HL-60/S4 treated with retinoic acid at 250 ng/mL for 4 days and 3 days (cell line): ENCODE measurements around the gene CNTNAP2.
"Not testable (repeated sequence)": the region's sequence is repeated elsewhere in the genome, so short reads cannot be mapped to it uniquely, and the experiment has no call there.

Experiments used
- in situ Hi-C: fragments of 300-500 bp; cut with MboI; formaldehyde crosslinking; loops from 2 replicates; pipeline ENCODE4 v1.7.0; 2022; ENCODE audit warnings: low sequenced_read_pairs

Gene CNTNAP2

GRCh38 chr7:146146831-146147486, 30.4 kb downstream of the CNTNAP2 start:
- in situ Hi-C loops: no loop called here

GRCh38 chr7:146150153-146150552, 33.6 kb downstream of the CNTNAP2 start:
- in situ Hi-C loops: no loop called here

DNA sequence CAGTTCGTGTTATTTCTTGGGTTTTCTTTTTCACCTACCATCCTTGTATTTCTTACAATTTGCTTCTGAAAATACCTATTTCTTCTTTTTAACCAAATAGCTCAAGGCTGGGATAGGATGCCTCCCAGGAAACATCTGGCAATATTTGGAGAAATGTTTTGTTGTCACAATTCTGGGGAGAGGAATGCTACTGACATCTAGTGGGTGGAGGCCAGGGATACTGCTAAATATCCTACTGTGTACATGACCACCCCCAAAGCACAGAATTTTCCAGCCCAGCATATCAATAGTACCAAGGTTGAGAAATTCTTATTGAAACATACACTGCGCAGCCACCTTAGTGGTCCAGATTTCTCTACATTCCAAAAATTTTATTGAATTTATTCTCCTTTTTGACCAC, 55.5 kb downstream of the CNTNAP2 start:
- in situ Hi-C loops: no loop called here

GRCh38 chr7:146175716-146176115, 59.1 kb downstream of the CNTNAP2 start:
- in situ Hi-C loops: no loop called here

- in situ Hi-C loops: no loop called here
These were observed 60.3 kb downstream of the CNTNAP2 start for GRCh38 chr7:146176860-146177259.

GRCh38 chr7:146177301-146177700, 60.7 kb downstream of the CNTNAP2 start:
- in situ Hi-C loops: no loop called here

DNA sequence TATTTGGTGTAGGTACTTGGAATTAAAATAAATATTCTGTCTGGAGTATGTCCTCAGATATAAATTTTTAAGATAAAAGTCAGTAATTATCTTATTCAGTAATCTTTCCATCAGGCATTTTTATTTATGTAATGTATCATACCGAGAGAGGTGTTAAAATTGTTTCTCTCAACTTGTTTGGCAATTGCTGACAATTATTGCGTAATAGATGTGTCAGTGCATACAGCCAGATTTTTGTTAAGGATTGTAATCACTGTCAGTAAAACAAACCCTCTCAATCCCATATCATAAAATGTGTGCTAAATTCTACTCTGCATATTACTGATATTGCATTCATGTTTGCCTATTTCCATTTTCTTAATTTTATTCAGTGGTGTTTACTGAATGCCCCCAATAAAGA, 69.2 kb downstream of the CNTNAP2 start:
- in situ Hi-C loops: no loop called here

- in situ Hi-C loops: not testable (repeated sequence)
These were observed 74.8 kb downstream of the CNTNAP2 start for GRCh38 chr7:146191428-146191827.

DNA sequence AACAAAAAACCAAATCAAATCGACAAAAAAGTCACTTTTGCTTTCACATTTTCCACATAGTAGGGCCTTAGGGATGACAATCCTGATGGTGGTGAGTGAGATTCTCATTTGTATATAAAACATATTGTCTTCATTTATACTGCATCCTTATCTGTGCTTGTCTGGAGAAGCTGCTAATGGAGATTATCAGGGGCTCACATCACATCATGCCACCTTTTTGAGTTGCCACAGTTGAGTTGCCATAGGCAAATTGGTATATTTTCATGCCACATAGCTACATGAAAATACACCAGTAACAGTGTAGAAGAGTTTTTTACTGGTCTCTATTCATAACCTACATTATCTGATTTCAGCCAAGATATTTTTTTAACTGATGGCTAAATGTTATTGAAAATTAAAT, 85.3 kb downstream of the CNTNAP2 start:
- in situ Hi-C loops: no loop called here

- in situ Hi-C loops: no loop called here
These were observed 89.7 kb downstream of the CNTNAP2 start for GRCh38 chr7:146206270-146206669.

- in situ Hi-C loops: no loop called here
These were observed 91.9 kb downstream of the CNTNAP2 start for GRCh38 chr7:146208492-146208891.

DNA sequence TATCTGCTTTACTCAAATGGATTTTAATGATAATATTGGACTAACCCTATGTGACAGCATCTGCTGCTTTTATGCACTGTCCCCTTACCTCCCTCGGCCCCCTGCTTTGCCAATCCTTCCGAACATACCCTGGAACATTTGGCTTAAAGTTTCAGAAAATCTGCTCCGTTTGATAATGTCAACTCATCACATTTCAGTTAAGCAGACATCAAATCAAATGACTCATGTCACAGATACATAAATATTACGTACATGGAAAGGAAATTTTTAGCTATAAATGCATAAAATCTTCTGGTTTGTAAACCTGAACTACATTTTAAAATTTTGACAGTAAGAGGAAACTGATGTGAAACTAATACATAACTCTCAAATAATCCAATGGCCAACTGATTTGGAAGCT, 98.2 kb downstream of the CNTNAP2 start:
- in situ Hi-C loops: no loop called here

DNA sequence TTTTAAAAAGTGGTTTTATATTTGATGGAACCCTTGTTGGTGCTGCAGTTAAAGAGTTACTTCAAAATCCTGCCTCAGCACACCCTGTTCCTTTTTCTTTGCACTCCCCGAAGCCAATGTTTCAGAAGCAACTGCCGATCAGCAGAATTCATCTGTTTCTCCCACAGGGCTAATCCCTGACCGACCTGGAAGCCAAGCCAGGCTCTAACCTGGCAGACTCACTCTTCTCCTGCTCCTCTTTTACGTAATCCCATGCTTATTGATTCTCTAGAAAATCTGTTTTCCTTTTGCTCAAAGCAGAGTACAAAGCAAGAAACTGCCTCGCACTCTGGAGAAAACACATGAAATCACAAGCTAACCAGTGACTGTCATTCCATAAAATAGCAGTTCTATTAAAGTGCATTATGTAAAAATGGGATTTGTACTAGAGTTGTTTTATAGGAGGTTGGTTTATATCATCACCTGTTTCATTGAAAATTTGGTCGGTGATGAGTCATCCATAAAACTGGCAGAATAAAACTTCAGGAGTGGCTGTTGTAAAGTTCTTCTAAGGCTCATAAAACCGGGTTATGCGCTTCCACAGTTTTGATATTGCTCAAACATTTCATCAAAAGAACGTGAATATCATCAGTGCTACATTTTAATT, 99.9 kb downstream of the CNTNAP2 start:
- in situ Hi-C loops: no loop called here

DNA sequence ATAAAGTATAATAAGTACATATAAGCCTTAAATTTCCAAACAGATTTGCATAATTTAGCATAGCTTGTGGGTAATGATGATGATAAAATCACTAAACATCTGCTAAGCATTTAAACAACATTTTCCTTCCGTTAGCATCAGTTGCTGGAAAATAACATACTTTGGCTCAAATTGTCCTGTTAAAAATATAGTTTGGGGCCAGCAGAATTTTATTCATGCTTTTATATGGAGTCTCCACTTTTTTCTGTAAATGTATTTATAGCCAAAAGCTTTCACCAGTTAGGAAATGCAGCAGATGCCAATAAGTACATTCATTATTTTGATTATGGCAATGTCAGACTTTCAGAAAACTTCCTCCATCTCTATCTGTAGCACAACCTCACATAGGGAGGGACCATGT, 107.2 kb downstream of the CNTNAP2 start:
- in situ Hi-C loops: no loop called here

GRCh38 chr7:146232604-146233003, 116.0 kb downstream of the CNTNAP2 start:
- in situ Hi-C loops: no loop called here

GRCh38 chr7:146235195-146235594, 118.6 kb downstream of the CNTNAP2 start:
- in situ Hi-C loops: no loop called here

DNA sequence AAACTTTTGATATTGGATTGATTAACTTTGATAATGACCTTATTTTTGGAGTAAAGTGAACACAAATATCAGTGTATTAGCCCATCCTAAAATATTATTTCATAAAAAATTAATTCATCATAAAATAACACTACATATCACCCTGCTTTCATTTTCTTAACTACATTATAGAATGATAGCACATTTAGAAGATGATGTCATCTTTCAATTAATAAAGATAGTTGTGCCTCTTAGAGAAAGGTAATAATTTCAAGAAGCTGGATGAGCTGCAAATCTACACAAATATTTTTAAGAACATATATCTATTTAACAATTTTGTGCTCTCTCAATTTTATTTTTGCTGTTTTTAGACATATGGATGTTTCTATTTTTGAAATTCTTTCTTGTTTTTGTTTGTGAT, 126.1 kb downstream of the CNTNAP2 start:
- in situ Hi-C loops: no loop called here

DNA sequence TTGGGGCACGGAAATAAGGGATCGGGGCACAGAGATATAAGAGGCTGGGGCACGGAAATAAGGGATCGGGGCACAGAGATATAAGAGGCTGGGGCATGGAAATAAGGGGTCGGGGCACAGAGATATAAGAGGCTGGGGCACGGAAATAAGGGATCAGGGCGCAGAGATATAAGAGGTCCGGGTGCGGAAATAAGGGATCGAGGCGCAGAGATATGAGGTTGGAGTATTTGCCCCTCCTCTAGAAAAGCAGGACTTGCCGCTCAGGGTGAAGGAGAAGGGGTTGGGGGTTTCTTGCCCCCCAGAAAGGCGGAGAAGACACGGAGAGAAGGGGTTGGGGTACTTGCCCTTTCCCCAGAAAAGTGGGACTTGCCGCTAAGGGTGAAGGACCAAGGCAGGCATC, 131.4 kb downstream of the CNTNAP2 start:
- in situ Hi-C loops: not testable (repeated sequence)

GRCh38 chr7:146248744-146249143, 132.1 kb downstream of the CNTNAP2 start:
- in situ Hi-C loops: not testable (repeated sequence)

DNA sequence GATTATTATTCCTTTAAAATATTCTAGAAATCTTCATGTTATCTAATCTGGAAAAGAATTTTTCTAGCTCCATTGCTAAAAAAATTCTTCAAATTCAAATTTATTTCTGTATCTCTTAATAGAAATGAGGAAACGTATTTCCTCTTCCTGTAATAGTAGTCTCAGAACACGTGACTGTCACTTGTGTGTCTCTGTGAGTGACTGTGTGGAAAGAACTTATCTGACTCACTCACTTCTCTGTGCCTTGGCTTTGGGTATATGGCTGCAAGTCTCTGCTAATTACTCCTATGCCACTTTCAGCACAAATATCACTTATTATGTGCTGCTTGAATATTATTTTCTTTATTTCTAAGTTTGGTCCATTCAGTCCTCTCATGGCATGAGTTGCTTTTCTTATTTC, 132.7 kb downstream of the CNTNAP2 start:
- in situ Hi-C loops: no loop called here

DNA sequence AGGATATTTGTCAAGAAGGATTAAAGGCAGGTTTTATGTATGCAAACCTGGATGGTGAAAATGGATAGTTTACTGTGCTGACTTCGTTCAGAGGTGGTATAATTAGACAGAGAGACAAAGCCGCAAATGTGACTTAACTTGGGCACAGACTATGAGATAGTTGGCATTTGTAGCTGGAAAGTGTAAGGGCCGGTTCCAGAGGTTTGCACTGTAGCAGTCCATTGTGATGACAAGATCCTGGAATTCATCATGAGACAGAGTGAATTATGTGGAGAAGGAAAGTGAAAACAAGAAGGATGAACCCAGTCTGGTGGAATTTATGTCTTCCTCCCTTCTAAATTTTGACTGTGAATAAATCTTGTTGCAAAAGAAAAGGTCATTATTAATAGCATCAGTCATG, 139.0 kb downstream of the CNTNAP2 start:
- in situ Hi-C loops: no loop called here

DNA sequence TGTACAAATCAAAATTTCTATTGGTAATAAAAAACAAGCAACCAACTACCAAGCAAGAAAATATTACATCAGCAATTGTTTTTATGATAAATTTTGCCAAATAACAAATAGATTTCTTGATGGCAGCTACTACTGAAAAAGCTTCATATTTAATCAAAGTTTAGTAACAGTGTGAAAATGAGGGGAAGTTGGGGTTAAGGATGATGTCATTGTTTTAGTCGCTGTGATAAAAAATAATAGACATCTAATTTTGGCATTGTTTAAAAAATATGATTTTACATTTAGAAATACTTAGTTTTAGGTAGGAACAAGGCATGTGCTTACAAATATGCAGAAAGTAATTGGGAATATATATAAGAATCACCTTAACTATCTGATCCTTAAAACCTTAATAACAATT, 145.9 kb downstream of the CNTNAP2 start:
- in situ Hi-C loops: no loop called here

DNA sequence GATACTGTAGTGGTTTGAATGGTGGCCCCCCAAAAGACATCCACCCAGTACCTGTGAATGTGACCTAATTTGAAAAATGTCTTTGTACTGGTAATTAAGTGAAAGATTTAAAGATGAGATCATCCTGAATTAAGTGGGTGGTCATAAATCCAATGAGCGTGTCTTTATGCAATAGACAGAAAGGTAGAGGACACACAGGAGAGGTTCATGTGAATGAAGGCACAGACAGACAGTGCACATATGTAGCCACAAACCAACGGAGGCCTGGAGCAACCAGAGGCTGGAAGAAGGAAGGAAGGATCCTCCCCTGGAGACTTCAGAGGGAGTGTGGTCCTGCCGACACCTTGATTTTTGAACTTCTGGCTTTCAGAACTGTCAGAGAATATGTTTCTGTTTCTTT, 160.3 kb downstream of the CNTNAP2 start:
- in situ Hi-C loops: no loop called here
